GM18867 (cell line): ENCODE results near the gene ZBTB7C.

Experiments used
- ATAC-seq: cut with Tn5 transposase; IDR thresholded peaks from one replicate; pipeline ENCODE4 v1.9.1; 2021; ENCODE audit warnings: mild to moderate bottlenecking, moderate library complexity; ENCODE audit not compliant: unreplicated experiment

The ZBTB7C gene

DNA sequence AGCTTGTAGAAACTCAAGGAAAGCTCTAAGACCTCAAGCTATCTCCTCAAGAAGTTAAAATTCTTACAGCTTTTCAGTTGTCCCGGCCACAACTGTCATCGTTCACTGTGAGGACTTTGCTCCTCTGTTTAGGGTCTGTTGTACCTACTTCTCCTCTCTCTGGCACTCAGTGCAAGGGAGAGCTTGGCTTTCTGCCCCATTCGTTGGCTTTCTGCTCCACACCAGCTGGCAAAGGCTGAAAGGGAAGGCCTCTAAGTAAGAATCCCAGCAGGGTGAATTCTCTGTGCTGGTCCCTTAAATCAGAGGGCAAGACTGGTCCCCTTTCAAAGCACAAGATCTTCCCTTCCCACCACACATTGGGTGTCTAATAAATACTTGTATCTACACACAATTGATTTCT is 17.3 kb downstream of the ZBTB7C start:
- ATAC-seq, result no peak

GRCh38 chr18:48390641-48391040 is 18.5 kb downstream of the ZBTB7C start:
- ATAC-seq, result no peak

DNA sequence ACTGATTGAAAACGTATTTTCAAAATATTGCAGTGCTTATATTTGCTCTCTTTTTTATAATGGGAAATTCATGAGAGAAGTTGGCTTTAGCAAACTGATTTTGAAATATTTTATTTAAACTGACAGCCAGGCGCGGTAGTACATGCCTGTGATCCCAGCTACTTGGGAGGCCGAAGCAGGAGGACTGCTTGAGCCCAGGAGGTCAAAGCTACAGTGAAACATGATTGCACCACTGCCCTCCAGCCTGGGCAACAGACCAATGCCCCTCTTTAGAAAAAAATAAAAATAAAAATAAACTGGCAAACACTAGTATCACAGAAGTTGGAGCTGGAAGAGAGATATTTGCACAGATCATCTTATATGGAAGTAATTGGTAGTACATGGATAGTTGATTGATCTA is 20.7 kb downstream of the ZBTB7C start:
- ATAC-seq, result no peak

GRCh38 chr18:48387300-48387699 is 21.9 kb downstream of the ZBTB7C start:
- no peak for ATAC-seq

GRCh38 chr18:48385596-48385995 is 23.6 kb downstream of the ZBTB7C start:
- ATAC-seq, result no peak

- no peak for ATAC-seq
Observed at GRCh38 chr18:48376934-48377333, 32.2 kb downstream of the ZBTB7C start.

GRCh38 chr18:48376406-48376805 is 32.8 kb downstream of the ZBTB7C start:
- no peak for ATAC-seq

- ATAC-seq, result no peak
Observed at GRCh38 chr18:48375150-48375800, 33.9 kb downstream of the ZBTB7C start.

DNA sequence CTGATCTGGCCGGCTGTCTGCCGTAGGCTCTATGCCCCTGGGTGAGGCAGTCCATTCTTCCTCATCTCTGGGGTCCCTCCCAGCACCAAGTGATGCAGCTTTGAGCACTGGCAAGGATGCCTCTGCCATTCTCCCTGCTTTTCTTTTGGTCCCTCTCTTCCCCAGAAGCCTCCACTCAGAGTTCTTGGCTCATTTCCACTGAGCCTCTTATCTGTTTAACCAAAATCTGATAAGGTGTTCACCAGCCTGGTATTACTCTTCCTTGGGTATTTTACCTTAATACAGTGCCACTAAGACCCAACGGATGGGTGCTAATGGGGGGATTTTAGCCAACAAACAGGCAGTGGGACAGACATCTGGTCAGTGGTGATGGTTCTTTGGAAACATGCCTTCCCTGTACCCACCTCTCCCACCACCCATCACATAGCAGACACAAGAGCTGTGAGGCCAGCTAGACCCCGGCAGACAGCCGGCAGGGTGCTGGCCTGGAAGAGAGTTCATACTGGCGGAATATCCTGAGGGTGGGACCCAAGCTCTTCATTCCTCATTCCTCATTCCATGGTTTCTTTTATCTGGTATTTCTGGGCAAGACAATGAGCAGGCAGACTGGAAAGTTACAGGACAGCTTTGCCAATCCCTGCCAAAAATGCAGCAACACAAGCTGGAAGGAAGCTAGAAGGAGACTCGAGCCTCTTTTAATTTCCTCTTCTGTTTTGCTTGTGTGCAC is 34.6 kb downstream of the ZBTB7C start:
- ATAC-seq, result no peak

DNA sequence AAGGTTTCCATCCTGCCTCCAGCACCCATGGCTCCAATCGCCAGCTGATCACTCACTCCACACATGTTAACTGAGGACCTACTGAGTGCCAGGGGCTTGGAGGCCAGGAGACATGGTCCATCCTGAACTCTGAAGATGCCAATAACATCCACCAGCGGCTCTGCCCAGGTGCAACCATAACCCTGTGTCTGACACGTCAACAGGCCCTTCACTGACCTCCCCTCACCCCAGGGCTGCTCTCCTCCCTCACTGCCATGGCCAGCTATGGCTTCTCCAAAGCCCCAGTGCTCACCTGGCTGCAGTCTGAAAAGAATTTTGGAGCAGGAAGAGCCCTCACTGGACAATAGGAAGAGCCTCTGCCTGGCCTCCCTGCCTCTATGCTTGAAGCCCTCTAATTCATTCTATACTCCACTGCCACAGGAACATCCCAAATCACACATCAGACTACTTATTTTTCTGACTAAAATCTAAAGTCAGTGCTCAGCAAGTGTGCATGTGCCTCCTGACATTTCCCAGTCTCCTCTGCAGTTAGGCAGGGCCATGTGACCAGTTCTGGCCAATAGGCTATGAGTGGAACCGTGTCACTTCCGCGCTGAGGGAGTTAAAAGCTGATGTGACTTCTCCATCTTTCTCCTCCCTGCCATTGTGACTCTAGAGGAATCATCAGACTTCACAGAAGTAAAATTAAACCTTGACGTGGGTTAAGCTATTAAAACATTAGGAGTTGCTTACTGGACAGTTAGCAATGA is 37.2 kb downstream of the ZBTB7C start:
- ATAC-seq, result no peak

DNA sequence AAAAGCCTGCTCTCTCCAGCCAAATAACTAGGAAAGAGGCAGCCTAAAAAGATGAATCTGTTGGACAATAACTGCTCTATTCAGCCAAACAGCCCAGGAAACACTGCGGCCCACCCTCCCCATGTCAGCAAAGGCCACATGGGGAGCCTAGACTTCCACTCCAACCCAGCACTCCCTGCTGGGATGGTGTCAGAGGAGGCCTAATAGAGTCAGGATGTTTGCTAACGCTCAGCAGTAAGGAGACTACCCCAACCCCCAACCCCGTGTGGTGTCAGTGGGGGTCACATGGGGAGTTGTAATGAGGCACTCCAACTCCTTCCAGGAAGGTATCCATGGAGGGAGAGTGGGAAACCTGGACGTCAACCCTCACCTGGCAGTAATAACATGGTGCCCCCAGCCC is 41.6 kb downstream of the ZBTB7C start:
- no peak for ATAC-seq

GRCh38 chr18:48365965-48366364 is 43.2 kb downstream of the ZBTB7C start:
- ATAC-seq, result no peak

DNA sequence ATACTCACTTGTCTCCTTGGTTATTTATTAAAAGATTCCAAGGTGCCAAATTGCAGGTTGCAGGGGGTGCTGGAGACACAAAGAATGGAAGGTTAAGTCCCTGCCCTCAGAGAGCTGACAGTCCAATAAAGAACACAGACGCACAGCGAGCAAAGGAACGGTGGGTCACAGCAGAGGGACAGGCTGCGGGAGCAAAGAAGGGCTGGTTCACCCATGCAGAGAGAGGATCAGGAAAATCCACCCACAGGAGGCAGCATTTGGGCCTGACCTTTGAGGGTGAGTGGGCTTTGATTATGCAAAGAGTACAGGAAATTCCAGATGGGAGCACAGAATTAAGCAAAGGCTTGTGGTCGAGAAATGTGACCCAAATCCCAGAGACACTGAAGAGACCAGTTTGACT is 45.0 kb downstream of the ZBTB7C start:
- ATAC-seq, result no peak

DNA sequence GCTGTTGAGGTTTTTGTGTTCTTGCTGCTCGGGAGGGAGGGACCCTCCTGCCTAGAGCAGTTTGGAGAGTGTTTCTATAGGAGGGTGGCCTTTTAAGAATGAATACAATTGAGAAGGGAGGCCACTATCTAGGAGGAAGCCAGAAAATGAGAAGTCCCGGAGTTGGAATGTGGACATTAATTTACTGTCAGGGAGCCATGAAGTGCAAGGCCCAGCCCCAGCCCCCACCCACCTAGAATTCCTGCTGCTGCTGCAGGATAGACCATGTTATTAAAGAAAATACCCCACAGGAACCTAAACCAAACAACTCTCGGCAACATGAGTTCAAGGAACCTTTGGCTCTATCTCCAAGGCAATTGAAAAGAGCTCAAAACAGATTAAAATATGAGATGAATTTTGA is 46.0 kb downstream of the ZBTB7C start:
- no peak for ATAC-seq

DNA sequence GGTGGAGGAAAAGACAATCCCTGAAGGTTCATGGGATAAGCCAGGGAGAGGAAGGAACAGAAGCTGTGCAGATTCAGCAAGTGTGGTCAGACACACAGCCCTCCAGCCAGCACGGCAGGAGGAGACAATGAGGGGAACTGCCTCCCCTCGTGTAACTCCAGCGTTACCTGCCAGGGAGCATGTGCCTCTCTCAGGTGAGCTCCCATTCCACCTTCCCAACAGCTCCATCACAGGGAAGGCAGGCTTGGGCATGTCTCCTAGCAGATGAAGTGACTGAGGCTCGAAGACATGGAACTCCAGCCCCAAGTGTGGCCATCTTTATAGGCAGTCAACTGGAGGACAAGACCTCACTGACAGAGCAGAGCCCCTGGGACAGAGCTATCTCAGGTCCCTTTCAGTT is 47.4 kb downstream of the ZBTB7C start:
- no peak for ATAC-seq

DNA sequence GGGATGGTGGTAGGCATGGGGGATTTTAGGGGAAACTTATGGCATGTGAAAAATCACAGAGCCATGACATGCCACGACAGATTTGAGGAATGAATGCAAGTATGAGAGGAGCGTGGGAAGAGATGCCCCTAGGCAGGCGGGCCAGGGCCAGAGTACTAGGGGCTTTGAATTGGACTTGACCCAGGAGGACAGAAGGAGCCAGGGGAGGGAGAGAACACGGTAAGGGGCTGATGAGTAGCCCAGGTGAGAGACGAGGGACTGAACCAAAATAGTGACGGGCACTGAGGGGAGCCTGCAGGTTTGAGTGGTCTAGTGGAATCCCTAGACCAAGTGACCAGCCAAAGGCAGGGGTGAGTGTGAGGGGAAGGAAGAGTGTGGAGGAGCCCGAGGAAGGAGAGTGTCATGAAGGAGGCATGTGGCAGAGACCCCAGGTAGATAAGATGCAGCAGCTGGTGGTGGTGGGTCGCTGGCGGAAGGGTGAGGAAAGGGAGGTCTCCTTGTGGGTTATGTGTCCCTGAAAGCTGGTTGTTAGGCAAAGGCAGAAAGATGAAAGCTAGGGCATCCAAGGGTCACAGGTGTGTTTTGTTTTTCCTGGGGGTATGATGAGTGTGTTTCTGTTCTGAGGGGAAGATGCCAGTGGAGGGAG is 48.7 kb downstream of the ZBTB7C start:
- ATAC-seq, result no peak

DNA sequence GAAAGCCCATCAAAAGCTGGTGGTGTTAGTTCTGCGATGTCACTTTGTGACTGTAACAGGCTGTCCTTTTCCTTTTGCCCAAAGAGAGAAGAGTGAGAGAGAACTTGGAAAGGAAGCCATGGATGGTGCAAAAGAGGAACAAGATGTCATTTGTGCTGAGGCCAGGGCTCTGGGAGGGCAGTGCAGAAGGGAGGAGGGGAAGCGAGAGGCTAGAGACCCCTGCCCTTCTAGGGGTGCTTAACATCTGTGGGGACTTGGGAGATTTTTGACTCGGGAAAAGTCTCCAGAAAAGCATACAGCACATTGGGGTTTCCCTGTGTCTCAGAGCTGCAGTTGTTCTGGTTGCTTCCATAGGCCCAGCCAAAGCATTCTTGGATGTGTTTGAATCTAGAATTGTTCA is 49.6 kb downstream of the ZBTB7C start:
- ATAC-seq, result no peak

GRCh38 chr18:48358868-48359267 is 50.3 kb downstream of the ZBTB7C start:
- ATAC-seq, result no peak

DNA sequence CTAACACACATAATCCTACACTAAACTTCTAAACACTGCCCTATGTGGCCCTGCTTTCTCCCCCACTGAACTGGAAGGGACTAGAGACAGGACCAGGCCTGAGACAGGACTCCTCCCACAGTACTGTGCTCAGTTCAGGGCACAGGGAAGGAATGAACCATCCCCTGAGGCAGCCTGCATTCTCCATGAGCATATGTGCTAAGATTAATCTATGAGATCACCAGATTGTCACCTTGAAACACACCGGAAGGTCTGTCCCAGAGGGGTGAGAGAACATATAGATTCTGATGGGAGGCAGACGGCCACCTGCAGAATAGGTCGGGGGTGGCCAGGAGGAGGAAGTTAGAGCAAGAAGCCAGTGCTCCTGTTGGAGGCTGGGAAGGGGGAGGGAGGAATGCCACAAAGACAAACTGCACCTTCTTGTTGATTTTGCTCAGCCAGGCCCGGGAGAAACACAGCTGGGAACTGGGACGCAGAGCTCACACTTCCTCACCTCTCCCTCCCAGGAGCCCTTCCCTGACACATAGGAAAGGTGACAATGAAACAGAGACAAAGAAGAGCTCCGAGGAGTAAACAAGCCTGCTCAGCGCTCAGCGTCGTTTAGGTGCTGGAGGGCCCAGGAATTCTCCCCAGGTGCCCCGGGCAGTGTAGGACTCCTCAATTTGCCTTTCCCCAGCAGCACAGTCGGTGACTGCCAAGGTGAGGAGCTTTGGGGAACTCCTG is 52.1 kb downstream of the ZBTB7C start:
- ATAC-seq, result no peak

DNA sequence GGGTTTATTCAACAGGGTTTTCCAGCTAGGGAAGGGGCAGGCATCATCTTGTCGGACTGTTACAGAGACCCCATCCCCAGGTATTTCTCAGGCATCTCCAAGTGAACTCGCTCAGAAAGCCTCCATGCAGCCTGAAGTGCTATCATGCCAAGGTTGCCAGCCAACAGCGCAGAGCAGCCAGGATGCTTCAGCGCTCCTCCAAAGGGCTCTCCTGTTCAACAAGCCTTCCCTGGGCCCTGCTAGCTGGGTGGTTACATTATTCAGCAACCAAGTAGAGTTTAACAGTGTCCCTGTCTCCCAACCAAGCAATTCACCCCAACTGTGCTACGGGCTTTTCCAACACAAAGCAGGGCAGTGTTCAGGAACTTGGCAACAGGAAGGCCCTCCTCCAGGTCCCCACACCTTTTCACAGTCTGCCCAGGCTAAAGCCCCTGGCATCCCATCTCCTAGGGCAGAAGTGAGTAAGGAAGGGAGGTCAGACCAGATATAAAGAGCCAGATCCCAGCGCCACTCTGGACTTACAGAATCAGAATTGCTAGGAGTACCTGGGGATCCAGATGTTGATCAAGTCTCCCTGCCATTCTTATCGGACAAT is 52.9 kb downstream of the ZBTB7C start:
- no peak for ATAC-seq
